ENCODE data around the gene PITPNM1.
"Not testable (repeated sequence)": the region's sequence is repeated elsewhere in the genome, so short reads cannot be mapped to it uniquely, and the experiment has no call there.

The PITPNM1 gene

DNA sequence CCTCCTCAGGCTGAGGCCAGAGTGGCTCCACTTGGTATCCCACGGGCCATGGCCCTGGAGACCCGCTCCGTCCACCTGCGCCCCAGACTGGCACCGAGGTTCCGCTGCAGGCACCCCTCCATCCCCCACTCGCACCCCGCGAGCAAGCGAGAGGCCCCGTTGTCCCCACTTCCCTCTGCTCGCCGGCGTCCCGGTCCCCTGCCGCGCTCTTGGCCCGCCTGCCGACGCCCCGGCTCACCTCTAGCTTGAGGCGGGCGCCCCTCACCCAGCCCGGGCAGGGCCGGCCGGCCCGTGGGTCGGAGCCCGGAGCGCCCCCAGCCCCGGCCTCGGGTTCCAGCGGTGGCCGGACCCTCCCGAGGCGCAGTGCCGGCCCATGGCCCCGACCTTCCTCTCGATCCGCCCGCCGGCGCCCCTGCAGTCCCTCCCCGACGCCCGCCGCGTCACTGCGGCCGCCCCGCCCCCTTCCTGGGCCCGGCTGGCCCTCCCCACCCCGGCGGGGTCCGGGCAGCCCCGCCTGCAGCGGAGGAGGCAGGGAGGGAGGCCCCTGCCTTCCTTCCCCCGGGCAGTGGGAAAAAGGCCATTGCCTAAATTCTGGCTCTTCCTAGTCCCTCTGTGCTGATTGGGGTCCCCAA, at the start of gene PITPNM1:
Gene PITPNM1, minus strand, starts transcription at position 414 of the 632 bp plus-strand sequence. CDS start 1,183 bp downstream, outside the sequence.
- DNase-seq (ENCODE audit: extremely low read depth in 1 of 2, low read depth in 1 of 2) = peak in 1 of 2 donors; percentile 65

DNA sequence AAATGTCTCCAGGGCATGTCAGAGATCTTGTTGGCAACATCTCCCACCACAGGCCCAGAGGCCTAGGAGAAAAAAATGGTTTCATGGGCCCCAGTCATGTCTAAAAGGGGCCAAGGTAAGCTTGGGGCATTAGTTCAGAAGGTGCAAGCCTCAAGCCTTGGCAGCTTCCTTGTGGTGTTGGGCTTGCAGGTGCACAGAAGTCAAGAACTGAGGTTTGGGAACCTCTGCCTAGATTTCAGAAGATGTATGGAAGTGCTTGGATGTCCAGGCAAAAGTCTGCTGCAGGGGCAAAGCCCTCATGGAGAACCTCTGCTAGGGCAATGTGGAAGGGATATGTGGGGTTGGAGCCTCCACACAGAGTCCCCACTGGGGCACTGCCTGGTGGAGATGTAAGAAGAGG, 46.5 kb upstream of the PITPNM1 start:
- not testable (repeated sequence) for DNase-seq (ENCODE audit: extremely low read depth in 1 of 2, low read depth in 1 of 2)

DNA sequence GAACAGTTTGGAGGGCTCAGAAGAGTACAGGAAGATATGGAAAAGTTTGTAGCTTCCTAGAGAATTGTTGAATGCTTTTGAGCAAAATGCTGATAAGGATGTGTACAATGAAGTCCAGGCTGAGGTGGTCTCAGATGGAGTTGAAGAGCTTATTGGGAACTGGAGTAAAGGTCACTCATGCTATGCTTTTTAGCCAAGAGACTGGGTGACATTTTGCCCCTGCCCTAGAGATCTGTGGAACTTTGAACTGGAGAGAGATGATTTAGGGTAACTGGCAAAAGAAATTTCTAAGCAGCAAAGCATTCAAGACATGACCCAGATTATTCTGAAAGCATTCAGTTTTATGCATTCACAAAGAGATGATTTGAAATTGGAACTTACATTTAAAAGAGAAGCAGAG, 46.0 kb upstream of the PITPNM1 start:
- no peak for DNase-seq (ENCODE audit: extremely low read depth in 1 of 2, low read depth in 1 of 2)

DNA sequence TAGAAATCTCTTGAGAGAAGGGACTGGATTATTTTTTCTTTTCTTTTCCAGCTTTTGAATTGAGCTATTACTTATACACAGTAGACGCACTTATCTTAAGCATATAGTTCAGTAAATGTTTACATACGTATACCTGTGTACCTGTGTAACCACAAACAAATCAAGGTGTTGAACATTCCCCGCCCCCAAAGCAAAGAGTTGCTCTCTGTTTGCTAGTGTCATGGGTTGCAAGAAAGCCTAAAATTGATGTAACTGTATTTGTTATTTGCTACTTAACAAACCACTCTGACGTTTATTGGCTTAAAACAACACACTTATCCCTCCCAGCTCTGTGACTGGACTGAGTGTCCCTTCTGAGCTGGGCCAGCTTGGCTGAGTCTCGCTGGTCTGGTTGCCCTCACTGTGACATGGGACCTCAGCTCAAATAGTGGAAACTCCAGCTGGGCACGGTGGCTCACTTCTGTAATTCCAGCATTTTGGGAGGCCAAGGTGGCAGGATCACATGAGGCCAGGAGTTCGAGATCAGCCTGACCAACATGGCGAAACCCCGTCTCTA, 43.5 kb upstream of the PITPNM1 start:
- DNase-seq (ENCODE audit: extremely low read depth in 1 of 2, low read depth in 1 of 2) = no peak

DNA sequence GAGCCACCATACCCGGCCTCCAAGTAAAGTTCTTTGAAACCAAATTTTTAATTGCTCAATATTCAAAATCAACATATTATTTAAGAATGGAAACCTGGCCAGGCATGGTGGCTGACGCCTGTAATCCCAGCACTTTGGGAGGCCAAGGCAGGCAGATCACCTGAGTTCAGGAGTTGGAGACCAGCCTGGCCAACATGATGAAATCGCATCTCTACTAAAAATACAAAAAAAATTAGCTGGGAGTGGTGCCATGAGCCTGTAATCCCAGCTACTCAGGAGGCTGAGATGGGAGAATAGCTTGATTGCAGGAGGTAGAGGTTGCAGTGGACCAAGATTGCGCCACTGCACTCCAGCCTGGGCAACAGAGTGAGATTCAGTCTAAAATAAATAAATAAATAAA, 42.9 kb upstream of the PITPNM1 start:
- not testable (repeated sequence) for DNase-seq (ENCODE audit: extremely low read depth in 1 of 2, low read depth in 1 of 2)

DNA sequence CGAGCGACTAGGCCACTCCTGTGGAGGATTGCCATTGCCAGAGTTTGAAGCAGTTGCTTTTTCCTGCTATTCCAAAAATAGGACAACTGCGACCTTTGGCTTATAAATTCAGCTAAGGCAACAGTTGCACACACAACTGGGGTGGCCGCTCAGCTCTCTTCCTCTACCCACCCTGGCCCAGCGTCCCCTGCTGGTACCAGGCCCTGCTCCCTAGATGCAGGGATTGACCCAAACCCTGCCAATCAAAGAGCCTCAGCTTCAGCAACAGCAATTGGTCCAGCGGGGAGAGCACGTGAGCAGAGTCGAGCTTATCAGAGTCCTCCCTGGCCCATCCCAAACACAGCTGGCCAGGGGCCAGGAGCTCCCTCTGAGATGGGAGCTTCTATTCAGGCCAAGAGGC, 40.1 kb upstream of the PITPNM1 start:
- DNase-seq (ENCODE audit: extremely low read depth in 1 of 2, low read depth in 1 of 2) = no peak

DNA sequence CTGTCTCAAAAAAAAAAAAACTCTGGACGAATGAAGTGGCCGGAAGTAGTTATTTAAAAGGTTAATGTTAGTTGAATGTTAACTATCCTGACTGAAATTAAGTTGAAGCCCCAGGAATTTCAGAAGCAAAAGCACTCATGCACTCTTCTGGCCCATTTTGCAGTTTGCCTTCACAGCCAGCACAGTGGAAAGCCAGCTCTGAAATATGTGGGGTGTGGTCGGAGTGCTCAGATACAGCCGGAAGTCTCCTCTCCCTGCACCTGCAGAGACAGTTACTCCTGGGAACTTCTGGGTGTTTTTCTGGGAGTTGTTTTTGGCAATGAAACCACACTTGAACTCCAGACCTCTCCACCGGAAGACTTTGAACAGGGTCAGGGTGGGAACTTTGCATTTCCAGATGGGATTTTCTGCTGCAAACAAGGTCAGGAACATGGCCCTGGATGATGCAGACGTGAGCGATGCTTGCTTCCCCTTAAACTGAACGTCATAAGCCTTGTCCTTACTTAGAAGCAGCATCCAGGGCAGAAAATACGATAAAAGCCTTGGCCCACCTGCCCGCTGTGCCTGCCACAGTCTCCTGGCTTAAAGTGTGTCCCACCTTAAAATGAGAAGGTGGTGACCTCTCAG, 39.6 kb upstream of the PITPNM1 start:
- no peak for DNase-seq (ENCODE audit: extremely low read depth in 1 of 2, low read depth in 1 of 2)

DNA sequence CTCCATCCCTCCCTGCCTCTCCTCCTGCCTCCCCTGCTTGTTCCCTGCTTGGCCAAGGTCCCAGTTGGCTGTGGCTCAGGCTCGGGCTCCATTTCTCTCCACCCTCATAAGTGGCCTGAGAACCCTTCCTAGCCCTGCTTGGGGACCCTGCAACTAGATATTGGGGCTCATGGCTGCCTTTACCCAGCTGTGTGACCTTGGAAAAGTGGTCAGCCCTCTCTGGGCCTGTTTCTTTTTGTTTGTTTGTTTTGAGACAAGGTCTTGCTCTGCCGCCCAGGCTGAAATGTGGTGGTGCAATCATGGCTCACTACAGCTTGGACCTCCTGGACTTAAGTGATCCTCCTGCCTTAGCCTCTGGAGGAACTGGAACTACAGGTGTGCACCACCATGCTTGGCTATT, 38.4 kb upstream of the PITPNM1 start:
- no peak for DNase-seq (ENCODE audit: extremely low read depth in 1 of 2, low read depth in 1 of 2)

DNA sequence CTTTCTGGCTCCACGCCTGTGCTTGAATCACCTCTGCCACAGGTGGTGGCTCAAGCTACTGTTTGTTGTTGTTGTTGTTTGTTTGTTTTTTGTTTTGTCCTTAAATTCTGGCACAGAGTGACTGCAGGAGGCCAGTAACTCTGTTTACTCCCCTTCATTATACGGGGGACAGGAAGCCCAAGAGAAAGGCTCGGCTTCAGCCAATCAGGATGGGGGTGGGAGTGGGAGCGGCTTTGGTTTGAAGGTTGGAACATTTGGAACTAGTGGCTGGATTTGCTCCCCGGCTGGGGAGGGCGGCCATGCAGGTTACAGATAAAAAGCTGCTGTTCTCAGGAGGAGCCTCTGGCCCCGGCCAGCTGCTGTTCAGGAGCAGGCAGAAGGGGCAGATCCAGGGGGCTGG, 37.8 kb upstream of the PITPNM1 start:
- DNase-seq (ENCODE audit: extremely low read depth in 1 of 2, low read depth in 1 of 2) = no peak

DNA sequence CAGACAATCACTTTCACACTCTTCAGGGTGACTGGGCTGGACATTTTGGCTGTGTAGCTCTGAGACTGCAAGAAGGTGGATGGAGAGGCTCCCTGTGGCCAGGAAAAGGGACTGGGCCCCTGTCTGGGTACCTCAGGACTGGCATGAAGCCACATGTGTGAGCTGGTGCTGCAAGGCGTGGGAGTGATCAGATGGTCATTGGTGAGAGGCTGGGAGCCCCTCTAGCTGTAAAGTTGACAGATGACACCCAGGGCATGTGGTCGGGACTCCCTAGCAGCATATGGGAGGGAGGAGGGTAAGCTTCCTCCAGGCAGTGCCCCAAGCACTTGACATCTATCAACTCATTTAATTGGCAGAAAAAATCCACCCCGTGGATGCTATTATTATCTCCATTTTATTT, 37.0 kb upstream of the PITPNM1 start:
- DNase-seq (ENCODE audit: extremely low read depth in 1 of 2, low read depth in 1 of 2) = no peak

DNA sequence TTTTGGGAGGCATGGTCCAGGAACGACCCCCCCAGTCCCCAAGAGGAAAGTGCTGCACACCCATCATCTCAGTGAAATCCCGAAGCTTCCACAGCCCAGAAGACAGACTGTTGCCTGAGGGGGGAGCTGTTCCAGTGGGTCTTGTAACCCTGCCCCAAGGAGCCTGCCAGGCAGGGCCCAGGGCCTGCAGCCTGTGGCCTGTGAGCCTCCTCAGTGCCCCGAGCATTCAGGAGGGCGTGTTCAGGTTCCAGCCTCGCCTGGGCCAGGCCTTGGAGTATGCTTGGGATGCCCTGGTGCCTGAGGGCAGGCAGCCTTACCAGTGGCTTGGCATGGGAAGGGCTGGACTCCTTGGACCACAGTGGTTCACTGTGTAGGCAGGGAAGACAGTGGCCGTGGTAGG, 36.0 kb upstream of the PITPNM1 start:
- no peak for DNase-seq (ENCODE audit: extremely low read depth in 1 of 2, low read depth in 1 of 2)

DNA sequence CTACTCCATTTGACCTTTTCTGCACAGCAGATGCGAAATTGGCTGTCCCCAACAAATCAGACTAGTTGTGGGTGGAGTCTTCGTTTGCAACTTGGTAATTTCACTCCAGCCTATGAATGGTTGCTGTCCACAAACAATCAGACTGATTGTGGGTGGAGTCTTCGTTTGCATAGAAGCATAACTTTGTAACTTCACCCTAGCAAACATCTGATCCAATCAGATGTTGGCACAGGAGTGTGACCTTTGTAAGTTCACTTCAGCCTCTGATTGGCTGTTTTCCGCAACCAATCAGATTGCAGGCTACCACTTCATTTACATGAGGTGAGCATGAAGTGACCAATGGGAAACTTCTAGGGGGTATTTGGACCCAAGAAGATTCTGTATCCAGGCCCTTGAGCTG, 34.4 kb upstream of the PITPNM1 start:
- DNase-seq (ENCODE audit: extremely low read depth in 1 of 2, low read depth in 1 of 2) = no peak

DNA sequence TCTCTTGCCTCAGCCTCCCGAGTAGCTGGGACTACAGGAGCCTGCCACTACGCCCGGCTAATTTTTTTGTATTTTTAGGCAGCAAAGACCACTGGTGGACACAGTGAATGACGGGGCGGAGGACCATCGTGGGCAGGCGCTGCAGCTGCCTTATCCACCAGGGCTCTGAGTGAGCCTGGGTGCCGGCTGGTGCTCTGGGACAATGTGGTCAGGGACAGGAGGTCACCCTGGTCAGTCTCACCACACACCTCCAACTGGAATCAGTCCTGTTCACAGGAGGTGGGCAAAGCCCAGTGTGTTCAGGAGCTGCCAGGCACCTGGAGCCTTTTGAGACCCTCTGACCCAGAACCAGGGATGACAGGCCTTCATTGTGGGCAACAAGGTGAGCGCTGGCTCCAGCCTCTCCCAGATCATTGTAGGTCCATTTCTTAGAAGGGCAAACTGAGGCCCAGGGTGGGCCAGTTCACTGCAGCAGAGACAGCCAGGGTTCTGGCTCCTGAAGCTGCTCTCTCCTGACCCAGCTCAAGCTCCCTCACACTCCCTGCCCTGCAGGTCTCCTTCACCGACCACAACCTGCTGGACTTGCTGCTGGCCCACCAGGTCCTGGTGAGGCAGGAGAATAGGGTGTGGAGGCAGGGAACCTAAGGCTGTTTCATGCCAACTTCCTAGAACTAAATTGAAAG, 33.8 kb upstream of the PITPNM1 start:
- DNase-seq (ENCODE audit: extremely low read depth in 1 of 2, low read depth in 1 of 2) = no peak

DNA sequence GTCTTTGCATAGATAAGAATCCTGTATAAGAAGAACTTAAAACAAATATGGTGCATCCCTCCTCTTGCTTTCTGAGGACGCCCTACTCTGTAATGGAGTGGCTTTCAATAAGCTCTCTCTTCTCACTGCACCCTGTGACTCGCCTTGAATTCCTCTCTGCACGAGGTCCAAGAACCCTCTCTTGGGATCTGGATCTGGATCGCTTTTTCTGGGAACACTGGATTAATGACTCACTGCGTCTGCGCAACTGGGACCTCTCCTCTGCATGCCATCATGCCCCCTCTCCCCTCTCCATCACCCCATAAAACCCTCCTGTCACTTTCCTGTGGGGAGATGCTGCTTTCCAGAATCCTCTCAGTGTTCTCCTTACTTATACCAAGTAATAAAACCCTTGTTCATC, 33.1 kb upstream of the PITPNM1 start:
- no peak for DNase-seq (ENCODE audit: extremely low read depth in 1 of 2, low read depth in 1 of 2)

DNA sequence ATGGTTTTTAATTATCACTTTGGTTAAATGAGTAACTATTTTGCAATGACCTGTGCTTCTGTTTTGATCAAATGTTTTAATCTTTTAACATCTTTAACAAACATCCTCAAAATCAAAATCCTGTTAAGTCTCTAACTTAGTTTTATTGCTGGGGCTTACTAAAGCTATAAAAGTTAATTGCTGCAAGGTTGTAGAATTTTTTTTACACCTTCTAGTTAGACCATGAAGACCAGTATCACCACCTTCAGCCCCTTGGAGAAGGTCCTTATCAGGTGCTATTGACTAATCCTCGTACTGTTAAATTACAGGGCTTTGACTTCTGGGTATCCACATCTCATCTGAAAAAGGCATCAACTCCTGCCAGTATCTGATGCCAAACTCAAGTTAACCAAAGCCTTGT, 30.4 kb upstream of the PITPNM1 start:
- DNase-seq (ENCODE audit: extremely low read depth in 1 of 2, low read depth in 1 of 2) = no peak

DNA sequence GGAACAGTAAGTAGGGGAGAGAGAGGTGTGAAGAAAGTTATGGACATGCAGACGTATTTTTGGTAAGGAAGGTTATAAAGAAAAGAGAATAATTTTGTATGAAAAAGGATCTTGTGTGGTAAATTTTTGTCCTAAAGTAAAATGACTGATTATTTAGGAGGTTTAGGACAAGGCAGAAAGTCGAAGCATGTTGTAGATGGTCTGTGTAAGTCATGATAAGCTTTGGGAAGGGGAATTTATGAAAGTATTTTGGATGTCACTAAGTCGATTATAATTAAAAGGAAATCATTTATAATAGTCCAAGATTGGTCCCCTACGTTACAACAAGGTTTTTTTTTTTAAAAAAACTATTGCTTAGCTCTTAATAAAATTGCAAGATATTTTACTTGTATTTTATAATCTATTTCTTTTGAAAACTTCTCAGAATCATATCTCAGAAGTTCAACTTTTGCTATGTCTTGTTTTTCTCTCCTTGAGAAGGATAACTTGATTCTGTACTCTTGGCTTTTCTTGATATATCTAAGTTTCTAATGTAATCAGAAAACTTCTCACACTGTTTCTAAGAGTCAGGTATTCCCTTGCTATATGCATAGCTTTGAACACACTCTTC, 29.0 kb upstream of the PITPNM1 start:
- no peak for DNase-seq (ENCODE audit: extremely low read depth in 1 of 2, low read depth in 1 of 2)

DNA sequence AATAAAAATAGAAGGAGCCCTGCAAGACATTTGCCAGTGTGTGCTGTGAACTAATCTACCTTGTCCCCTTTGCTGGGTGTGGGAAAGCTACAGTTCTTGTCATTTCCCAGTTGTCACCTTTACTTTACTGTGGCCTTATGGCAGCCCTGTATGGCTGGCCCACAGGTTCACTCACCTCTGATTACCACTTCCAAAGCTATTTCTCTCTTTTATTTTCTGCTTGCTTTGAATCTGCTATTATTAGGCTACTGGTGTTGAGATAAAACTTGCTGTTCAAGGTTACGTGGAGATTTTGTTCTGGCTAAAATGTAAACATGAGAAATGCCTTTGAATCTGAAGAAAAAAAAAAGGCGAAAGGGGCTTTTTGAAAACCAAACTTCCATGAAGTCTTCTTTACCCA, 27.7 kb upstream of the PITPNM1 start:
- no peak for DNase-seq (ENCODE audit: extremely low read depth in 1 of 2, low read depth in 1 of 2)

DNA sequence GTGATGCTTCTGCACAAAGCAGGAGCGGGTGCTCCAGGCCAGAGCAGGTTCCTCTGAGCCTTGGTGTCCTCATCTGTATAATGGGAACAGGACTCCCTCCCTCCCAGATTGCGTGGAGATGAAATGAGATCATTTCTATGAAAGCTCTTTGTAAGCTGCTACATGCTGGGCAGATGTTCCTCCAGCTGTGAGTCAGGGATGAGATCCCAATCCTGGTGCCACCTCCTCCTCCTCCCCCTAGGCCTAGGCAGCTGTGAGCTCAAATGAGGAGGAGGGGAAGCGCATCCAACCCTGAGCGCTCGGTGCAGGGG, 25.1 kb upstream of the PITPNM1 start:
- no peak for DNase-seq (ENCODE audit: extremely low read depth in 1 of 2, low read depth in 1 of 2)

DNA sequence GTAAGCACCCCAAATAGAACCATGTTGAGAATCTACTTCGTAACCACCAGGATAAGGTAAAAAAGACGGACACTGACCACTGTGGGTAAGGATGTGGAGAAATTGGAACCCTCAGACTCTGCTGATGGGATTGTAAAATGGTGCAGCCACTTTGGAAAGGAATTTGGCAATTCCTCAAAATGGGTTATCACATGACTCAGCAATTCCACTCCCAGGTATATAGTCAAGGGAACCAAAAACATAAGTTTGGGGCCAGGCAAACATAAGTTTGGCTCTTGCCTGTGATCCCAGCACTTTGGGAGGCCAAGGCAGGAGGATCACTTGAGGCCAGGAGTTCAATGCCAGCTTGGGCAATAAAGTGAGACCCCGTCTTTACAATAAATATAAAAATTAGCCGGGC, 23.2 kb upstream of the PITPNM1 start:
- no peak for DNase-seq (ENCODE audit: extremely low read depth in 1 of 2, low read depth in 1 of 2)

DNA sequence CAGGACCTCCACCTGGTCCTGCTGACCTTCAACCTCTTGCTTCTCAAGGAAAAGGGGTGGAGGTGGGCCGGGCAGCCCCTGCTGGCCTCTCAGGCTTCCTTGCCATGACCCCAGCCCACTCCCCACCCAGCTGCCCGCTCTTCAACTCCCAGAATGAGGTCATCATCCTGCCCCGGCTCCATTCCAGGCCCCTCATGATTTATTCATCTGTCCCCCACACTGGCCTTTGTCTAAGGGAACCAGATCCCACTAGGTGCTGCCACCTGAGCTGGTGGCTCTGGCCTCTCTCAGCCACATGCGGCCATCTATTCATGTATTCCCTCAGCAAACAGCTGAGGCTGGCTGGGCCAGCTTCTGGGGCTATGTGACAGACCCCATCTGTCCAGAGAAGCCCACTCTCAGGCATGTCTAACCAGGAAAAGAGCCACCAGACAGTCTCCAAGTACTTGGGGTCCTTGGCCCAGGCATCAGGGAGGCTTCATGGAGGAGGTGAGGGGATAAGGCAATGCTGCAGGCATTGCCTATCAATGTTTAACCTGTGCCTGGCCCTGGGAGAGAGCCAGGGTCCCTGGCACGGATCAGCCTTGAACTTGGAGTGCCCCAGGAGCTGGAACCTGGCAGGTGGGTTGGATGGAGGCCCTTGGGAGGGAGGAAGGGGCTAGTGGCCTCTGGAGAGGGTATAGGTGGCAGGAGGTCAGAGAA, 20.3 kb upstream of the PITPNM1 start:
- DNase-seq (ENCODE audit: extremely low read depth in 1 of 2, low read depth in 1 of 2) = no peak

DNA sequence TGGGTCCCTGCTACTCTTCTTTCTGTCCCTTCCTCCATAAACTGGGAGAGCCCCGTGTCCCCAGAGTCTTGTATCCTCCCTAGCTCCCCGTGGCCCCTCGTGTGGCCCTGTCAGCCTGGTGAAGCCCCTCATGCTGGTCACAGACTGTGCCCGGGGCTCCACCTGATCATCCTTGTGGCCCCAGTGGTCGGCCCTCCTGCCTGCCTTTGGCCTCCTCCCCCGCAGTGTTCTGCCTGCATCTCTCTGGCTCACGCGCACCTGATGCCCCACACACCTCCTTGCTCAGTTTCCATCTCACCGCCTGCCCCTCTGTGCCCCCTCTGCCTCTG, 19.3 kb upstream of the PITPNM1 start:
- no peak for DNase-seq (ENCODE audit: extremely low read depth in 1 of 2, low read depth in 1 of 2)
